Lung (tissue), 12 donors: Measurements from ENCODE around the gene CMIP. TPM values are rescaled to one million over a fixed set of nuclear protein-coding genes. Genes with fewer than 3 reads are reported as not detected.

Experiments used
- ATAC-seq: fragments of 200-7000 bp; cut with Tn5 transposase; one replicate; pipeline ENCODE4 v1.9.1; 2020; ENCODE audit warnings: moderate number of reproducible peaks; ENCODE audit not compliant: insufficient read depth, low FRiP score
- DNase-seq, 3 donors: peaks; one replicate each; pipeline ENCODE4 v3.0.0-alpha.2; 2013 to 2017
- H3K27ac ChIP-seq, 2 donors: one replicate each; pipeline ENCODE4 v1.5.1; 2013; ENCODE audit warnings: mild to moderate bottlenecking in 2 of 2, moderate library complexity in 2 of 2, control low read depth in 1 of 2, inconsistent platforms in 1 of 2, low read depth in 1 of 2, low read length in 1 of 2
- H3K27me3 ChIP-seq, 3 donors: one replicate each; pipeline ENCODE4 v1.5.1; 2013; ENCODE audit warnings: low read length in 2 of 3; ENCODE audit not compliant: control insufficient read depth in 3 of 3, insufficient read depth in 3 of 3
- H3K36me3 ChIP-seq, 4 donors: one replicate each; pipeline ENCODE4 v1.5.1; 2013; ENCODE audit warnings: low read length in 4 of 4, mild to moderate bottlenecking in 1 of 4, moderate library complexity in 1 of 4; ENCODE audit not compliant: control insufficient read depth in 4 of 4, insufficient read depth in 4 of 4
- H3K4me1 ChIP-seq, 5 donors: one replicate each; pipeline ENCODE4 v1.5.1; 2013; ENCODE audit warnings: low read length in 5 of 5, mild to moderate bottlenecking in 2 of 5, moderate library complexity in 1 of 5; ENCODE audit not compliant: control insufficient read depth in 5 of 5, insufficient read depth in 5 of 5
- H3K4me3 ChIP-seq: one replicate; pipeline ENCODE4 v1.5.1; 2013; ENCODE audit warnings: mild to moderate bottlenecking, control low read depth, moderate library complexity
- H3K9ac ChIP-seq, 2 donors: one replicate each; pipeline ENCODE4 v1.5.1; 2013; ENCODE audit warnings: low read length in 2 of 2, control low read depth in 1 of 2; ENCODE audit not compliant: insufficient read depth in 1 of 2
- H3K9me3 ChIP-seq, 4 donors: one replicate each; pipeline ENCODE4 v1.5.1; 2013; ENCODE audit warnings: low read length in 3 of 4, mild to moderate bottlenecking in 1 of 4, moderate library complexity in 1 of 4; ENCODE audit not compliant: control insufficient read depth in 4 of 4, insufficient read depth in 3 of 4
- CTCF ChIP-seq: IDR thresholded peaks from 2 replicates; pipeline ENCODE4 v1.5.1; 2012; ENCODE audit warnings: mild to moderate bottlenecking; ENCODE audit errors: control extremely low read depth, extremely low read depth
- WGBS, 2 donors: extraction: QIAGEN DNeasy Blood & Tissue Kit; methylation state at CpG; one replicate each; pipeline ENCODE4 v1.1.7; 2013; 5-methylcytosine and 5-hydroxymethylcytosine counted together
- polyA plus RNA-seq, 2 donors: library from polyadenylated mRNA; stranded (reverse); fragments of 200-250 nt; gene quantifications; one replicate each; pipeline ENCODE4 v1.2.1, GENCODE V29; 2013
- total RNA-seq, 2 donors: library from RNA; depleted of rRNA in 1 of 2; stranded (reverse); fragments of >200 nt in 1 of 2; gene quantifications; one replicate each; pipeline ENCODE4 v1.2.1, GENCODE V29; 2014 to 2021
- donor health status: control.
- donor health status: control.
- donor health status: Bipolar disorder and iron deficiency.
- donor health status: healthy.
- donor health status: DM: yes; HTN: yes; CAD: no.

CMIP gene
- total and polyA plus RNA-seq, 4 donors: 11.8 to 80.5 (median 48.6) TPM

- ATAC-seq (no peak), DNase-seq (no peak)
- Histone ChIP-seq H3K9me3 (peaks cover 0 to 3% (median 0%) of the 10 kb centered on the region in 4 donors), H3K4me1 (peaks cover 0 to 33% (median 27%) of the 10 kb centered on the region in 5 donors), H3K9ac (no peak overlapping the region), H3K27me3 (no peaks in the 10 kb centered on the region), H3K36me3 (peaks cover 0 to 20% (median 5%) of the 10 kb centered on the region in 4 donors), H3K27ac (peak overlapping the region in 1 of 2 donors; percentile 52), H3K4me3 (no peak overlapping the region)
- TF ChIP-seq CTCF: no peak
- 55 to 56% methylated on average over 8 of the region's 8 CpGs for WGBS, 2 donors
Measured at GRCh38 chr16:81617021-81617346, 172.4 kb downstream of the CMIP start.

GRCh38 chr16:81618187-81618586 lies 173.6 kb downstream of the CMIP start:
- 82 to 84% methylated on average over 6 of the region's 6 CpGs for WGBS, 2 donors
- H3K27me3 ChIP-seq: no peaks in the 10 kb centered on the region

GRCh38 chr16:81618661-81619060 lies 174.1 kb downstream of the CMIP start:
- no peak for TF ChIP-seq CTCF
- Histone ChIP-seq H3K36me3 (peaks cover 0 to 22% (median 5%) of the 10 kb centered on the region in 4 donors), H3K9ac (no peak overlapping the region), H3K27ac (peak overlapping the region in 1 of 2 donors; percentile 20), H3K4me1 (peaks cover 0 to 25% (median 13%) of the 10 kb centered on the region in 5 donors), H3K4me3 (no peak overlapping the region), H3K27me3 (no peaks in the 10 kb centered on the region), H3K9me3 (peaks cover 0 to 3% (median 0%) of the 10 kb centered on the region in 4 donors)
- ATAC-seq (no peak), DNase-seq (peak in 1 of 3 donors; percentile 44)
- WGBS, 2 donors: 63 to 82% methylated on average over 11 of the region's 11 CpGs

More at GRCh38 chr16:81618187-81618586, 173.6 kb downstream of the CMIP start:
- H3K9me3 ChIP-seq: peaks cover 0 to 3% (median 0%) of the 10 kb centered on the region in 4 donors
- H3K4me1 ChIP-seq: peaks cover 0 to 28% (median 15%) of the 10 kb centered on the region in 5 donors
- peak overlapping the region in 1 of 2 donors; percentile 20 for H3K27ac ChIP-seq
- no peak for TF ChIP-seq CTCF
- no peak overlapping the region for H3K4me3 ChIP-seq
- DNase-seq (no peak), ATAC-seq (no peak)
- no peak overlapping the region for H3K9ac ChIP-seq
- H3K36me3 ChIP-seq: peaks cover 0 to 22% (median 5%) of the 10 kb centered on the region in 4 donors

GRCh38 chr16:81620029-81620428 lies 175.4 kb downstream of the CMIP start:
- peaks cover 0 to 22% (median 5%) of the 10 kb centered on the region in 4 donors for H3K36me3 ChIP-seq
- H3K9me3 ChIP-seq: peaks cover 0 to 2% (median 0%) of the 10 kb centered on the region in 4 donors
- no peak overlapping the region for H3K27ac ChIP-seq
- peaks cover 0 to 23% (median 11%) of the 10 kb centered on the region in 5 donors for H3K4me1 ChIP-seq
- H3K27me3 ChIP-seq: no peaks in the 10 kb centered on the region
- 96 to 98% methylated on average over 4 of the region's 4 CpGs for WGBS, 2 donors
- H3K4me3 ChIP-seq: no peak overlapping the region
- TF ChIP-seq CTCF: no peak
- DNase-seq (no peak), ATAC-seq (no peak)
- no peak overlapping the region for H3K9ac ChIP-seq
